GM12878 (cell line): Measurements from ENCODE around the gene DNMT3L. TPM values are rescaled to one million over a fixed set of nuclear protein-coding genes. Genes with fewer than 3 reads are reported as not detected.

Experiments
- ATAC-seq: fragments of 200-7000 bp; cut with Tn5 transposase; 3 replicates; pipeline ENCODE4 v1.9.1; 2020; ENCODE audit warnings: mild to moderate bottlenecking, moderate library complexity
- BruUV-seq: library from RNA; stranded (reverse); fragments of 400-500 nt; replicated peaks from 2 replicates; lab custom pipeline; 2021; lab: Mats Ljungman, UMichigan
- CTCF ChIA-PET: fragments of 300-600 bp; sonication (Branson Sonifier 250); formaldehyde crosslinking; extraction: SDS; loops from one replicate; lab custom pipeline; 2021; ENCODE audit warnings: inconsistent platforms; lab: Yijun Ruan, JAX
- POLR2A ChIA-PET: fragments of 350-600 bp; formaldehyde crosslinking; extraction: SDS; loops from one replicate; lab custom pipeline; 2021; ENCODE audit warnings: inconsistent platforms; lab: Charles Lee
- RAD21 ChIA-PET: fragments of 300-600 bp; sonication (Branson Sonifier 250); formaldehyde crosslinking; loops from one replicate; lab custom pipeline; 2023; ENCODE audit warnings: antibody characterized with exemption; ENCODE audit not compliant: unreplicated experiment; lab: Charles Lee
- SMC1A ChIA-PET: fragments of 300-600 bp; sonication (Branson Sonifier 250); formaldehyde crosslinking; loops from one replicate; lab custom pipeline; 2023; ENCODE audit not compliant: unreplicated experiment, uncharacterized antibody; lab: Charles Lee
- DNase-seq: peaks from one replicate; pipeline ENCODE4 v3.0.0-alpha.2; 2011; ENCODE audit warnings: low read depth, low spot score
- FAIRE-seq: peaks from 3 replicates; lab custom pipeline; 2011; peaks lifted over from hg19 to GRCh38; lab: Jason Lieb, UNC
- H2AFZ ChIP-seq: 2 replicates; pipeline ENCODE4 v1.6.0; 2011; ENCODE audit warnings: low read depth, low read length, control low read depth; ENCODE audit not compliant: control insufficient read depth
- H3K27ac ChIP-seq: 2 replicates; pipeline ENCODE4 v1.5.1; 2011; ENCODE audit warnings: control low read depth; ENCODE audit not compliant: control insufficient read depth, insufficient read depth
- H3K27me3 ChIP-seq, 2 experiments: replicated peaks in 1 of 2; 2 replicates each; pipeline versions ENCODE4 v1.6.0 to v1.6.1; 2011; ENCODE audit warnings: low read length in 1 of 2; ENCODE audit not compliant: control insufficient read depth in 2 of 2, insufficient read depth in 2 of 2
- H3K36me3 ChIP-seq, 2 experiments: 2 replicates each; pipeline ENCODE4 v1.5.1; 2011; ENCODE audit warnings: low read length in 1 of 2; ENCODE audit not compliant: control insufficient read depth in 2 of 2, insufficient read depth in 2 of 2
- H3K4me1 ChIP-seq: 2 replicates; pipeline ENCODE4 v1.6.1; 2011; ENCODE audit warnings: mild to moderate bottlenecking, low read length, moderate library complexity, mixed read lengths; ENCODE audit not compliant: control insufficient read depth, insufficient read depth
- H3K4me2 ChIP-seq: 2 replicates; pipeline ENCODE4 v1.6.0; 2011; ENCODE audit warnings: control low read depth; ENCODE audit not compliant: control insufficient read depth, insufficient read depth
- H3K4me3 ChIP-seq: fragments of 200-600 bp; sonication (generic); 2 replicates; pipeline ENCODE4 v1.5.1; 2016
- H3K79me2 ChIP-seq: 2 replicates; pipeline ENCODE4 v1.6.0; 2011; ENCODE audit warnings: low read length; ENCODE audit not compliant: control insufficient read depth, insufficient read depth
- H3K9ac ChIP-seq: 2 replicates; pipeline ENCODE4 v1.8.0; 2011; ENCODE audit warnings: low read length, control low read depth, mixed read lengths; ENCODE audit not compliant: control insufficient read depth, insufficient read depth
- H3K9me3 ChIP-seq: replicated peaks from 3 replicates; pipeline ENCODE4 v1.5.1; 2011; ENCODE audit warnings: mild to moderate bottlenecking, low read length; ENCODE audit not compliant: control insufficient read depth, insufficient read depth
- H4K20me1 ChIP-seq: 2 replicates; pipeline ENCODE4 v1.6.0; 2011; ENCODE audit not compliant: control insufficient read depth, insufficient read depth
- CTCF ChIP-seq, 3 experiments: IDR thresholded peaks in 2 of 3; conservative IDR thresholded peaks in 1 of 3; 2 replicates each; pipeline ENCODE4 v1.5.1; 2011; ENCODE audit warnings: low read depth in 3 of 3, low read length in 3 of 3, mild to moderate bottlenecking in 3 of 3, control low read depth in 2 of 3, moderate library complexity in 2 of 3, inconsistent platforms in 1 of 3, mixed read lengths in 1 of 3; ENCODE audit not compliant: control insufficient read depth in 2 of 3, insufficient read depth in 1 of 3; ENCODE audit errors: extremely low read depth in 1 of 3
- POLR2A ChIP-seq: IDR thresholded peaks from 2 replicates; pipeline ENCODE4 v1.6.1; 2011; ENCODE audit warnings: low read depth, mild to moderate bottlenecking, low read length
- RAD21 ChIP-seq: IDR thresholded peaks from 2 replicates; pipeline ENCODE4 v1.6.1; 2011; ENCODE audit warnings: mild to moderate bottlenecking, low read depth, low read length, moderate library complexity; ENCODE audit not compliant: insufficient read depth
- SPI1 ChIP-seq: IDR thresholded peaks from 2 replicates; pipeline ENCODE4 v1.6.1; 2011; ENCODE audit warnings: low read depth, mild to moderate bottlenecking, low read length, moderate library complexity, borderline replicate concordance; ENCODE audit not compliant: insufficient read depth
- WGBS: methylation state at CpG from one replicate; pipeline ENCODE4 v1.1.6; 2016; ENCODE audit warnings: low lambda C conversion rate; ENCODE audit not compliant: insufficient replicate concordance, insufficient coverage; ENCODE audit errors: missing lambda C conversion rate; 5-methylcytosine and 5-hydroxymethylcytosine counted together
- in situ Hi-C: fragments of 300-500 bp; cut with MboI; formaldehyde crosslinking; loops from 9 replicates; pipeline ENCODE4 v1.14.3; 2018; ENCODE audit warnings: mixed read lengths
- intact Hi-C: fragments of 100-400 bp; cut with micrococcal nuclease; formaldehyde crosslinking; loops from one replicate; pipeline ENCODE4 v1.14.2; 2022; ENCODE audit not compliant: unreplicated experiment
- polyA plus RNA-seq, 11 experiments: library from polyadenylated mRNA; depleted of rRNA in 4 of 11; unstranded in 6 of 11; stranded (reverse) in 5 of 11; fragments of >200 nt; fragmentation: Nextera tagmentation in 4 of 11; fragmentation: Illumina TruSeq in 1 of 11; extraction: Ambion mirVana in 4 of 11; extraction: Trizol in 1 of 11; gene quantifications; 1 replicate in 1 of 11; 2 replicates in 10 of 11; pipeline versions ENCODE4 v1.2.1 to v1.2.3, GENCODE V29; 2011 to 2016; ENCODE audit warnings: inconsistent platforms in 2 of 11, missing spikeins in 2 of 11, low read depth in 1 of 11
- total RNA-seq, 4 experiments: library from RNA; depleted of rRNA in 3 of 4; stranded (reverse); fragments of >200 nt in 3 of 4; fragmentation: Illumina TruSeq in 1 of 4; extraction: Trizol in 1 of 4; gene quantifications; 2 replicates each; pipeline versions ENCODE4 v1.2.1 to v1.2.3, GENCODE V29; 2013 to 2021

The DNMT3L gene
- total and polyA plus RNA-seq, 10 of the 15 experiments (the other 5 are each of a cell fraction or from before 2014, with no cell fraction given): not detected

DNA sequence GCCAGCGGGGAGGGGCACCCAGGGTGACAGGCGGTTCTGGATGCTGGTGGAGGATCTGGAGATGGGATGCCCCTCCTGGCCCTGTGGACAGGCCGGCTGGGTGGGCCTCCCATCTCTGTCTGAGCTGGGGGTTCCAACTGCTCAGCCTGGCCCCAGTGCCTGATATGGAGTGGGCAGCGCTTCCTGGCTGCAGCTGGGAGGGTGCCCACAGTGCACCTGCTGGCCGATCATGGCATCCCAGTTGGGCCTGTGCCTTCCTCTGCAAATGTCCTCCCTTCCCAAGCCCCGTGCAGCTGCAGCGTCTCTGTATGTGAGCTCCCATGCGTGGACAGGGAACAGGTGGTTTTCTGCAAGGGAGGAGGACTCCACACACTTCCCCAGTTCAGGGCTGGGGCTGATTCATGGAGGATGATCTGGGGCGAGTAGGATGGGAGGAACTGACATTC, 40.3 kb upstream of the DNMT3L start:
- H3K79me2 ChIP-seq: peaks cover 64% of the 10 kb centered on the region
- H3K27me3 ChIP-seq: no peaks in the 10 kb centered on the region
- no peaks in the 10 kb centered on the region; the same call in 1 of the 2 replicates for H4K20me1 ChIP-seq
- H3K27ac ChIP-seq: no peak overlapping the region
- H2AFZ ChIP-seq: no peak overlapping the region
- peak overlapping the region; percentile 96 for H3K4me3 ChIP-seq
- TF ChIP-seq SPI1 (peak; percentile 11; the same call in 1 of the 2 replicates), RAD21 (no peak), POLR2A (peak; percentile 40; the same call in 1 of the 2 replicates), CTCF (IDR thresholded peaks at IDR 0.05 in 2 of 3, conservative IDR thresholded peaks at IDR 0.05 in 1 of 3; ENCODE audit: control insufficient read depth in 2 of 3, extremely low read depth in 1 of 3, insufficient read depth in 1 of 3, low read depth in 3 of 3, low read length in 3 of 3) (peak in 2 of 3 experiments; percentile 7 to 37; a peak in 2 of 6 replicates)
- RAD21 ChIA-PET: no interaction called here
- 79% methylated on average over 9 of the region's 9 CpGs for WGBS
- FAIRE-seq (no peak), DNase-seq (no peak), ATAC-seq (peak; percentile 3; the same call in 1 of the 3 replicates)
- intact Hi-C loops: loop anchor here (1.0 kb wide), 1 partner anchor 35 kb away; no protein-coding TSS in a partner anchor
- in situ Hi-C loops: no loop called here
- BruUV-seq: no TSS peak
- H3K9me3 ChIP-seq: no peaks in the 10 kb centered on the region
- SMC1A ChIA-PET: no interaction called here
- H3K36me3 ChIP-seq: no peaks in the 10 kb centered on the region; a peak in 1 of 4 replicates
- peak overlapping the region; percentile 86; the same call in 1 of the 2 replicates for H3K9ac ChIP-seq
- POLR2A ChIA-PET: no interaction called here
- CTCF ChIA-PET: interaction anchor here (1.4 kb wide), 1 partner anchor 178 kb away, joined by 6 read pairs; no protein-coding TSS in a partner anchor
- peaks cover 25% of the 10 kb centered on the region for H3K4me1 ChIP-seq
- peak overlapping the region; percentile 90 for H3K4me2 ChIP-seq
